Choroid plexus epithelial cell (primary cell): Measurements from ENCODE around the gene TBC1D5.

Source experiments
- DNase-seq: peaks from one replicate; pipeline ENCODE4 v3.0.0-alpha.2; 2010; ENCODE audit warnings: low read depth
- H3K4me3 ChIP-seq: 2 replicates; pipeline ENCODE4 v1.5.1; 2011; ENCODE audit warnings: low read depth, mild to moderate bottlenecking, control low read depth, low read length, moderate library complexity
- CTCF ChIP-seq: conservative IDR thresholded peaks from 2 replicates; pipeline ENCODE4 v1.5.1; 2011; ENCODE audit warnings: low read depth, mild to moderate bottlenecking, control low read depth, inconsistent platforms, low read length, moderate library complexity

TBC1D5 gene

DNA sequence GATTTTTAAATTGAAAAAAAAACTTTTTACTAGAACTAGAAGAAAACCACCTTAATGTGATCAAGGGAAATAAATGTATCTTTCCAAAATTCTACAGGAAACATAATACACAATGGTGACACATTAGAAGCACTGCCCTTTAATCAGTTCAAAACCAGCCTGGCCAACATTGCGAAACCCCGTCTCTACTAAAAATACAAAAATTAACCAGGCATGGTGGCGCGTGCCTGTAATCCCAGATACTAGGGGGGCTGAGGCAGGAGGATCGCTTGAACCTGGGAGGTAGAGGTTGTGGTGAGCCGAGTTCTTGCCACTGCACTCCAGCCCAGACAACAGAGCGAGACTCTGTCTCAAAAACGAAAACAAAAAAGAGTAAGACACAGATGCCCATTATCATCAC, 134.5 kb downstream of the TBC1D5 start:
- no peak for DNase-seq
- no peak overlapping the region for H3K4me3 ChIP-seq
- no peak for TF ChIP-seq CTCF

- TF ChIP-seq CTCF: no peak
- no peak overlapping the region for H3K4me3 ChIP-seq
- no peak for DNase-seq
Measured at GRCh38 chr3:17605934-17606333, 136.5 kb downstream of the TBC1D5 start.

- DNase-seq: peak; percentile 84
- H3K4me3 ChIP-seq: no peak overlapping the region
- no peak for TF ChIP-seq CTCF
Measured at GRCh38 chr3:17605032-17605431, 137.4 kb downstream of the TBC1D5 start.

GRCh38 chr3:17602126-17602525, 140.3 kb downstream of the TBC1D5 start:
- DNase-seq: peak; percentile 21
- TF ChIP-seq CTCF: no peak

DNA sequence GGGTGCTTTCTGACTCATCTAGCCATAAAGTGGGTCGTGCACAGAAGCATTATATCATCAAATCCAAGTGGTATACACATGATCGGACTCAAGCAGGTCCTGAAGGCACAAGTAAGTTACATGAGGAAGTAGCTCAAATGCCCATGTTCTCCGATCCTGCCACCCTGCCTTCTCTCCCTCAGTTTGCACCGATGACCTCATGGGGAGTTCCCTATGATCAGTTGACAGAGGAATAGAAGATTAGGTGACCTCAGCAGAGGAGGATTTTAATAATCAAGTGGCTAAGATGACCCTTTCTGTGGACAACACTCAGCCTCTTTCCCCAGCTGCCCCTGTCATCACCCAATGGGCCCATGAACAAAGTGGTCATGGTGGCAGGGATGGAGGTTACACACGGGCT, 149.5 kb downstream of the TBC1D5 start:
- no peak for DNase-seq
- no peak overlapping the region for H3K4me3 ChIP-seq
- no peak for TF ChIP-seq CTCF

More at GRCh38 chr3:17602126-17602525, 140.3 kb downstream of the TBC1D5 start:
- no peak overlapping the region for H3K4me3 ChIP-seq

DNA sequence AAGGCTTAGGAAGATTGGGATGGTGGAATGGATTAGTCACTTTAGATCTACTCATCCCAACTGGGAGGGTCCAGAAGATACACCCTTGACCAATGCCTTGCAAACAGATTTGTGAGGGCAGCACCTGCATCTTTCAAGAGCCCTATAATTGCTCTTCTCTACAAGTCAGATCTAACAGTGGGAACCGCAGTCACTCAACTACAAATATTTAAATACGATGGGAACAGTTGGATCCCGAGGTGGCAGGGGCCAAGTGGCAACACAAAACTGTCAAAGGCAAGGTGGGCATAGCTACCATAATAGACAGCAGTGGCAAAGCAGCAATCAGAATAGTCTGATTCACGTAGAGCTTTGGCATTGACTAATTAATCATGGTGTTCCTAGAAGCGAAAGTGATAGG, 152.0 kb downstream of the TBC1D5 start:
- H3K4me3 ChIP-seq: no peak overlapping the region
- TF ChIP-seq CTCF: no peak
- DNase-seq: no peak

DNA sequence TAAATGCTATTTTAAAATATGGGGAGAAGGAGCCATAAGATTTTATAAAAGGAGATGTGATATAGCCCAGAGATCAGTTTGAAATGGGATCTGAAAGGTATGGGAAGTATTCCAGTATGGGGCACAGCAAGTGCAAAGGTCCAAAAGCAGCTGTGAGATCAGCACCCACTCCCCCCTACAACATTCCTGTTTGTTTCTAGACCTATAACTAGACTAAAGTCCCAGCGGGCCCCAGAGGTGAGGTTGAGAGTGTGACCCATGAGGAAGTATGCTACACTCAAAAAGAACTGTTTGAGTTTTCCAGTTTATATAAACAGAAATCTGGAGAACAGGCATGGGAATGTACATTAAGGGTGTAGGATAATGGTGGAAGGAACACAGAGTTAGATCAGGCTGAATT, 152.5 kb downstream of the TBC1D5 start:
- no peak for DNase-seq
- H3K4me3 ChIP-seq: no peak overlapping the region
- TF ChIP-seq CTCF: no peak
